EH (cell line): Measurements from ENCODE around the gene NUP214.
"Not testable (repeated sequence)": the region's sequence is repeated elsewhere in the genome, so short reads cannot be mapped to it uniquely, and the experiment has no call there.

ENCODE experiments used
- DNase-seq: peaks from one replicate; pipeline ENCODE4 v3.0.0-alpha.2; 2015; ENCODE audit warnings: low read depth

NUP214 gene

DNA sequence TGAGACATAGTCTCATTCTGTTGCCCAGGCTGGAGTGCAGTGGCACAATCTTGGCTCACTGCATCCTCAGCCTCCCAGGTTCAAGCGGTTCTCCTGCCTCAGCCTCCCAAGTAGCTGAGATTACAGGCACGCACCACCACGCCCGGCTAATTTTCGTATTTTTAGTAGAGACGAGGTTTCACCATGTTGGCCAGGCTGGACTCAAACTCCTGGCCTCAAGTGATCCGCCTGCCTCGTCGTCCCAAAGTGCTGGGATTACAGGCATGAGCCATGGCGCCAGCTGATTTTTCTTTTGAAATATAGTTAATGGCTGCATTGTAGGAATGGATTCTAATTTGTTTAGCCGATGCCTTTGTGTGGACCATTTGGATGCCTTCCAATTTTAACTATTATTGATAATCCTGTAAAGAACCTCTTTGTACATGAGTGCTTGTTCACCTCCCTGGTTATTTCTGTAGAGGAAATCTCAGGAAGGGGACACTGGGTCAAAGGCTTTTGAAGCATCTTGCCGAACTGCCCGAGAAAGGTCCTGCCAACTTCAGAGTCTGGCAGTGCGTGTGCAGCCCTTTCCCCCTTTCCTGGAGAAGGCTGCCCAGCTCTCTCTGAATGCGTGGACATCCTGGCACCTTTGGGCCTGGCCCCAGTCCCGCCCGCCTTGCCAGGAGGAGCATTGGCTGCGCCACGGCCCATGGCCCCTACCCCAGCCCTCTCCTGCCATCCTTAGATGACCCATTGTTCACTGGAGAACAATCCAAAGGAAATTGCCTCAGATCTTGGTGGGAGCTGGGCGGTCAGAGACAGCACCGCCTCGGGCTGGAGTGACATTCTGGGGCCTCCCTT, 8.9 kb upstream of the NUP214 start:
- DNase-seq: no peak

- no peak for DNase-seq
Measured at GRCh38 chr9:131117121-131117761, 8.1 kb upstream of the NUP214 start.

DNA sequence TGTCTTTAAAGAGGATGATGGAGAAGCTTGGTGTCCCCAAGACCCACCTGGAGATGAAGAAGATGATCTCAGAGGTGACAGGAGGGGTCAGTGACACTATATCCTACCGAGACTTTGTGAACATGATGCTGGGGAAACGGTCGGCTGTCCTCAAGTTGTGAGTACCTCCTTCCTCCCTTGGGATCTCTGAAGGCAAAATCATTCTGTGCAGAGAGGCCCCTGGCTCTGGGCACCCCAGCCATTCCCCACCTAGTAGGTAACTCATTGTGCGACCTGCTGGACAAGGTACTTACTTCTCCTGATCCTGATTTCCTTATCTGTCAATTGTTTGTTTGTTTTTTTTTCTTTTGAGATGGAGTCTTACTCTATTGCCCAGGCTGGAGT, 7.6 kb upstream of the NUP214 start:
- DNase-seq: no peak

- DNase-seq: no peak
Measured at GRCh38 chr9:131119600-131119999, 5.8 kb upstream of the NUP214 start.

DNA sequence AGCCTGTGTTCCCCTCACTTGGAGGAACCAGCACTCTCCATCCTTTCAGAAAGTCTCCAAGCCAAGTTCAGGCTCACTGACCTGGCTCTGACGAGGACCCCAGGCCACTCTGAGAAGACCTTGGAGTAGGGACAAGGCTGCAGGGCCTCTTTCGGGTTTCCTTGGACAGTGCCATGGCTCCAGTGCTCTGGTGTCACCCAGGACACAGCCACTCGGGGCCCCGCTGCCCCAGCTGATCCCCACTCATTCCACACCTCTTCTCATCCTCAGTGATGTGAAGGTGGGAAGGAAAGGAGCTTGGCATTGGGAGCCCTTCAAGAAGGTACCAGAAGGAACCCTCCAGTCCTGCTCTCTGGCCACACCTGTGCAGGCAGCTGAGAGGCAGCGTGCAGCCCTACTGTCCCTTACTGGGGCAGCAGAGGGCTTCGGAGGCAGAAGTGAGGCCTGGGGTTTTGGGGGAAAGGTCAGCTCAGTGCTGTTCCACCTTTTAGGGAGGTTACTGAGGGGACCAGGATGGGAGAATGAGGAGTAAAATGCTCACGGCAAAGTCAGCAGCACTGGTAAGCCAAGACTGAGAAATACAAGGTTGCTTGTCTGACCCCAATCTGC, 4.7 kb upstream of the NUP214 start:
- no peak for DNase-seq

GRCh38 chr9:131121346-131121745, 4.0 kb upstream of the NUP214 start:
- no peak for DNase-seq

DNA sequence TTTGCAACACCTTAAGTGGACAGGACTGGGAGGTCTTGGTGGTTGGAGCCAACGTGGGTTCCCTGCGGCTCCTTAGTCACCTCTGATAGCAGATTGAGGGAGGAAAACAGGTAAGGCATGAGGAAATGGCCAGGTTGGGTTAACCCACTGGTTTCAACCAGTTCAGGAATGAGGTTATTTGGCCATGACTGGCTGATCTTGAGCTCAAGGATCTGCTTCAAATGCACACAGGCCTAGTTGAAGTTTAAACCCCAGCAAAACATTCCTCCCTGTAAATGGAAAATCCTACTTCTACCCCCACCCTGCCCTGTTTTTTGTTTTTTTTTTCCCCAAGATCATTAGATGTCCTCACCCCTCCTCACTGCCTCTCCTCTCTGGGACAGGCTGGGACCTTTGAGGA, 3.2 kb upstream of the NUP214 start:
- no peak for DNase-seq

DNA sequence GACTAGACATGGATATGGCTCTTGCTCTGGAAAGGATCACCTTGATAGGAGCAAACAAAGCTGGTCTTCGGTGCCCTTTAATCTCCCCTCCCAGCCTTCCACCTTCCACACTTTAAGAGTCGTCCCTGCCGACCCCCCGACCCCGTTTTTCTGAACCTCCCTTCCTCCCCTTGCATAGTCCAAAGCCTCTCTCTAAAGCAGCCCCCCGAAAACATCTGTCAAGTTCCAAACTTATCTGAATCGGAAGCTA, 423 bp upstream of the NUP214 start:
- no peak for DNase-seq

DNA sequence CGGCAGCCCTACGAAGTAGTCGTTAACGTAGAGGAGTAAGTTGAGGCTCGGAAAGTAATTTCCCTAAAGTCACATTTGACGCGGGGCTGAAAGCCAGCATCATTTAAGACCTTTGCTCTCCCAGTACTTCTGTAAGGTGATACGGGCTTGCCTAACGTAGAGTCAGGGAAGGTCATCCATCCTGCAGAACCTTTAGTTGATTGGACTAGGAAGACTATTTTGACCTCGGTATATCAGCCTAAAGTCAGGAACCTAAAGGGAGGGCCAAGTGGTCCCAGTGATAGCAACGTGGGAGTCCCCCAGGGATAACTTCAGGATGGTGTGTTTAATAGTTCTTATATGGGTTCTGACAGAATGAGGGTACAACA, 657 bp downstream of the NUP214 start:
- DNase-seq: no peak

DNA sequence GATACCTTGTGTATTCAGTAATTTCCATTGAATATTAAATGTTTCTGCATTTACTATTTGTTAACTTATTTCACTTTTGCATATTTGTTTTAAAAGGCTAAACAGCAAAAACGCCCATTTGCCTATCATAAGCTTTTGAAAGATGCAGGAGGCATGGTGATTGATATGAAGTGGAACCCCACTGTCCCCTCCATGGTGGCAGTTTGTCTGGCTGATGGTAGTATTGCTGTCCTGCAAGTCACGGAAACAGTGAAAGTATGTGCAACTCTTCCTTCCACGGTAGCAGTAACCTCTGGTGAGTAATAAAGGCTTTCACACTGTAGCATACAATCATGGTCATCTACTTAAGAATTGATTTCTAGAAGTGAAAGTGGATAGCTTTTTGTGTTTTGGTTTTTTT, 3.8 kb downstream of the NUP214 start:
- no peak for DNase-seq

DNA sequence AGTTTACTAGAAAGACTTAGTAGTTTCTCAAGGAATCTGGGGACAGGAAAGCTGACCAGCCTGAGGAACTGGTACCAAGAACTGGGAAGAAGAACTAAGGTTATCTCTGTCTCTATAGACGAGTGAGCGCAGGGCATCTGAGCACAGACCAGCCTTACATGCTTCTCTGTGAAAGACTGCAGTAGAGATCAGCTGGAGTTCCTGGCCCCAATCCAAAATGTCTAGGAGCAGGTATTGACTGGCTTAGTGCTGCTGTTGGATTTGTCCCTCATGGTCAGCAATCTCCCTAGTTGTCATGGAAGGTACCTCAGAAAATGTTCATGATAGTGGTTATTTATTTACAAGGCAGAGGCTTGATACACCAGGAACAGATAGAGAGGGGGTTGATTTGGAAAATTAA, 13.3 kb downstream of the NUP214 start:
- no peak for DNase-seq

GRCh38 chr9:131140112-131140511, 14.7 kb downstream of the NUP214 start:
- DNase-seq: no peak

- no peak for DNase-seq
Measured at GRCh38 chr9:131140550-131140949, 15.2 kb downstream of the NUP214 start.

DNA sequence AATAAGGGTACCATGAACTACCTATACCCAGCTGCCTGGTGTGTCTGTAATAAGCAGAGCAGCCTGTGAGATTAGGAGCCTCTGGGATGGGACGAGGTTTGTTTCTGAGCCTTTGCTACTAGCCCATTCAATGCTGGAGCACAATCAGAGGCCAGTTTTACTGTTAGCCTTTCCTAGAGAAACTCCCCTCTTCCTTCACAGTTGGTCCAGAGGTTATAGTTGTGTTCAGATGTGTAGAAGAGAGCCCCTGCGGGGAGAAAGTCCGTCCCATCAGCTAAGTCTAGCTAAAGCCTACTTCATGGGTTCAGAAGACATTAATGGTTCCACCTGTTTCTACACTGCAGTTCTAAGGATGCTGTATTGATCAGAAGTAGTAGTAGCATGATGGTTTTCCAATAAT, 16.8 kb downstream of the NUP214 start:
- DNase-seq: no peak

DNA sequence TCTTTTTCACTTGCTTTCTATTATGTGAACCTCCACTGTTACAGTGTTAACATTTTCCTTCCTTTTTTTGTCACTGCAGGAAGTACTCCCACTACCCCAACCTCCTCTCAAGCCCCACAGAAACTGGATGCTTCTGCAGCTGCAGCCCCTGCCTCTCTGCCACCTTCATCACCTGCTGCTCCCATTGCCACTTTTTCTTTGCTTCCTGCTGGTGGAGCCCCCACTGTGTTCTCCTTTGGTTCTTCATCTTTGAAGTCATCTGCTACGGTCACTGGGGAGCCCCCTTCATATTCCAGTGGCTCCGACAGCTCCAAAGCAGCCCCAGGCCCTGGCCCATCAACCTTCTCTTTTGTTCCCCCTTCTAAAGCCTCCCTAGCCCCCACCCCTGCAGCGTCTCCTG, 18.8 kb downstream of the NUP214 start:
- no peak for DNase-seq

DNA sequence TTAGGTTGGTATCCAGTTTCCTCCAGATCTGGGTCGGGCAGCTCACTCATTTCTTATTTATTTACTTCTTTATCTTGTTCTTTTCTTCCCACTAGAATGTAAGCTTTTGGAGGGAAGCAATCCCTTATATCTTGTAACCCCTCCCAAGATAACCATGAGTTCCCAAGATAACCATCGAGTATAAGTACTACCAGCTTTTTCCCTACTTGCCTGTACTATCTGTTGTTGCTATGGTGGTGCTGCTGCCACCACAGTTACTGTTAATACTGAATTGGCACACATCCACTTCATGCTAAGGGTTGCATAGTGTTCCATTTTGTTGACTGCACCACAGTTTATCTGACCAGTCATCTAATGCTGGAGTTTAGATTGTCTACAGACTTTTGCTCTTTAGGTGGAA, 19.9 kb downstream of the NUP214 start:
- DNase-seq: no peak

DNA sequence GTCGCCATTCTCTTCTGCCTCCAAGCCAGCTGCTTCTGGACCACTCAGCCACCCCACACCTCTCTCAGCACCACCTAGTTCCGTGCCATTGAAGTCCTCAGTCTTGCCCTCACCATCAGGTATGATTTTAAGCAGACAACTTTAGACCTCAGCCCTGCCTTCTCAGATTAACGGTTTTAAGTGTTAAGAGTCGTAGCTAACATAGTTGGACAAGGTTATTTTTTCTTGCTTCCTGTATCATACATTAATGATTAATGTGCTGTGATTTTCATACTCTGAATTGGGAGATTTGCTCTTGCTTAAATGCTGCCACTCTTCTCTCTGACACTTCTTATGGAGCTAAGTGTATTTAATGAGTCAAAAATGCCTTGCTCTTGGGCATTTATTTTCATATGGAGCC, 20.8 kb downstream of the NUP214 start:
- no peak for DNase-seq

GRCh38 chr9:131148276-131148675, 22.9 kb downstream of the NUP214 start:
- DNase-seq: no peak

DNA sequence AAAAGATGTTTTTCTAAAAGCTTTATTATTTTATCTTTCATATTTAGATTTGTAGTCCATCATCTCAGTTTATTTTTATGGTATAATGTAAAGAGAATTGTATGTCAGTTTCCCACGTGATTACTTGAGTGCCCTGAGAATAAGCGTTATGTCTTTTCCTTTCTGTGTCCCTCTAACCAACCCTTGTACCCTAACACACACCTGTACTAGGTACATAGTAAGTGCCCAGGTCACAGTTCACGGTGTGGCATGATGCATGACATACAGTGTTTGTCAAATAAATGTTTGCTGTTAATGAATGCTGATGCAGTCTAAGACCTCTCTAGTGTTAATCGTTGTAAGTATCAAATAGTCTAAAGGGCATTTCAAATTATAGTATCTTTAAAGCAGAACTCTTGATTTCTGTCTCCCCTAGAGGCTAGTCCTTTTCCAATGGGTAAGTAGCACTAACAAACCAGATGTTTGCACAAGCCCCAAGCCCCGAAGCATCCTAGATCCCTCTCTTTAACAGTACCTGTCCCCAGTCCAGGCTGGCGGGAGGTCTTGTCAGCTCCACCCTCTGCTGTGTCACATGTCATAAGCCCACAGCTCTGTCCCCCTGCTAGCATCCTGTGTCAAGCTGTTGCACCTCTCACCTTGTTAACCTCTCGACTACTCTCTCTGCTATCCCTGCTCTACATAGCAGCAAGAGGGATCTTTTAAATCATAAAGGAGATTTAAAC, 23.7 kb downstream of the NUP214 start:
- no peak for DNase-seq

DNA sequence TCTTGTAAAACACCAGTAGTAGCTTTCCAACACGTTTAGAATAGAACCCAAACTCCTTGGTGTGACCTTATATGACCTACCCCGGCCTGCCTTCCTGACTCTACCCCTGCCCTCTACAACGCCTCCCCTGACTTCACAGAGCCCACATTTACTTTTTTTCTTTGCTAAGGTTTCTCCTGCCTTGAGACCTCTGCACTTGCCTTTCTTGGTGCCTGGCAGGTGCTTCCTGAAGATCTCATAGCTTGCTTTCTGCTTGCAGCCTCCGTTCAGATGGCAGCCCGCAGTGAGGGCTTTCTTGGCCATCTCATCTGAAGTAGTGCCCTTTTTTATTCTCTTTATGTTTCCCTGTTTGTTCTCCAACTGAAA, 24.3 kb downstream of the NUP214 start:
- DNase-seq: no peak

GRCh38 chr9:131153595-131153994, 28.2 kb downstream of the NUP214 start:
- no peak for DNase-seq

GRCh38 chr9:131158673-131159072, 33.3 kb downstream of the NUP214 start:
- not testable (repeated sequence) for DNase-seq

- no peak for DNase-seq
Measured at GRCh38 chr9:131160416-131161112, 35.2 kb downstream of the NUP214 start.
